ACHN (cell line): ENCODE measurements around the gene REEP1.
"Not testable (repeated sequence)": the region's sequence is repeated elsewhere in the genome, so short reads cannot be mapped to it uniquely, and the experiment has no call there.

Source experiments
- DNase-seq: peaks from one replicate; pipeline ENCODE4 v3.0.0-alpha.2; 2015
- in situ Hi-C: cut with HindIII; loops from 2 replicates; pipeline ENCODE4 v1.10.0; 2017; ENCODE audit warnings: low sequenced_read_pairs, low pct_ligation_motif_present, low pct_unique_long_range_greater_than_20kb

The REEP1 gene

DNA sequence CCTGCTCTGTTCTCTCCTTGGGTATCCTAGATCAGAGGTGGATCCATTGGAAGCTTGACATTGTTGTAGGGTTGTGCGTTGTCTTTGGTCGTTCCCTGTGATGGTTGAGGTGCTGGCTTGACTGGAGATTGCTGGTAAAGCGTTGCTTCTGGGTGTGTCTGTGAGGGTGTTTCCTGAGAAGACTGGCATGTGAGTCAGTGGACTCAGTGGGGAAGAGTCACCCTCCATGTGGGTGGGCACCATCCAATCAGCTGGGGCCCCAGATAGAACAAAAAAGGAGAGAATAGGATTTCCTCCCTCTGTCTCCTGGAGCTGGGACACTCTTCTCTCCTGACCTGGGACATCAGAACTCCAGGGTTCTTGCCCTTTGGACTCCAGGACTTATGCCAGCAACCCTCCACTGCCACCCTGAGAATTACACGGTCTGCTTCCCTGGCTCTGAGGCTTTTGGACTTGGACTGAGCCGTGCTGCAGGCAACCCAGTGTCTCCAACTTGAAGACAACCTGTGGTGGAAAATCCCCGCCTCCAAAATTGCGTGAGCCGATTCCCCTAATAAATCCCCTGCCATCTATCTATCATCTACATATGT is 14.8 kb upstream of the REEP1 start:
- in situ Hi-C loops: no loop called here
- no peak for DNase-seq

DNA sequence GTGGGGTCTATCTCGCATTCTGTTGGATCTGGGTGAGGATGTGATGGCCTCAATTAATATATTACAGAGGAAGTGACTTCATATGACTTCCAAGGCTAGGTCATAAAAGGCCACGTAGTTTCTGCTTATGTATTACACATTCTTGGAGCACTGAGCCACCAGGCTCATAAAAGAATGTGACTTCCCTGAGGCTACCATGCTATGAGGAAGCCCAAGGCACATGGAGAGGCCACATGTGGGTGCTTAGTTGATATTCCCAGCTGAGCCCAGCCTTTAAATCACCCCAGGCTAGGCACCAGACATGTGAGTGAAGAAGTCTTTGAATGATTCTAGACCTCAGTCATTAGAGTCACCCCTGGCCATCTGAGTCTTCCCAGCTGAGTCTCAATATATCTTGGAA is 13.3 kb upstream of the REEP1 start:
- in situ Hi-C loops: no loop called here
- no peak for DNase-seq

DNA sequence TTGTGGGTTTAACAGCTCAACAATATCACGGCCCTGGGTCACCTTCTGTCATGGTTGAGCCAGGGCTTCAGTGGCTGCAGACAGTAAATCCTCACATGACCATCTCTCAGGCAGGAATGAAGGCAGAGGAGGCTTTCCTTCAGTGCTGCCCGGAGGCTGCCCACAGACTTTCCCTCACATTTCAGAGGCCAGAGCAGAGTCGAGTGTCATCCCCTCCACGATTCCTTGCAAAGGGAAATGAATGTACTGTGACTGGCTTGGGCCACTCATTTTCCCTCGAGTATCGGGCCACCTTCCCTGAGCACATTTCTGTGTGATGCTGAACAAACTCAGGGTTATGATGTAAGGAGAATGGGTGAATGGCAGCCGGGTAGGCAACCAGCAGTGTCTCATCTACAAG is 10.0 kb upstream of the REEP1 start:
- in situ Hi-C loops: no loop called here

DNA sequence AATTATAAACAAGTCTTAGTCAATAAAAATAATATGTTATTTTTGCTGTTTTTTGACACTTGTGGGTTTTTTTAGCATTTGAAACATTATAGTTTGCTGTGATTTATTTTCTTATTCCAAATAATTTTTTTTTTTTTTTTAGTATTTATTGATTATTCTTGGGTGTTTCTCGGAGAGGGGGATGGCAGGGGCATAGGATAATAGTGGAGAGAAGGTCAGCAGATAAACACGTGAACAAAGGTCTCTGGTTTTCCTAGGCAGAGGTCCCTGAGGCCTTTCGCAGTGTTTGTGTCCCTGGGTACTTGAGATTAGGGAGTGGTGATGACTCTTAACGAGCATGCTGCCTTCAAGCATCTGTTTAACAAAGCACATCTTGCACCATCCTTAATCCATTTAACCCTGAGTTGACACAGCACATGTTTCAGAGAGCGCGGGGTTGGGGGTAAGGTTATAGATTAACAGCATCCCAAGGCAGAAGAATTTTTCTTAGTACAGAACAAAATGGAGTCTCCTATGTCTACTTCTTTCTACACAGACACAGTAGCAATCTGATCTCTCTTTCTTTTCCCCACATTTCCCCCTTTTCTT is 8.5 kb upstream of the REEP1 start:
- in situ Hi-C loops: not testable (repeated sequence)

More for the DNA sequence above, 10.0 kb upstream of the REEP1 start:
- no peak for DNase-seq

DNA sequence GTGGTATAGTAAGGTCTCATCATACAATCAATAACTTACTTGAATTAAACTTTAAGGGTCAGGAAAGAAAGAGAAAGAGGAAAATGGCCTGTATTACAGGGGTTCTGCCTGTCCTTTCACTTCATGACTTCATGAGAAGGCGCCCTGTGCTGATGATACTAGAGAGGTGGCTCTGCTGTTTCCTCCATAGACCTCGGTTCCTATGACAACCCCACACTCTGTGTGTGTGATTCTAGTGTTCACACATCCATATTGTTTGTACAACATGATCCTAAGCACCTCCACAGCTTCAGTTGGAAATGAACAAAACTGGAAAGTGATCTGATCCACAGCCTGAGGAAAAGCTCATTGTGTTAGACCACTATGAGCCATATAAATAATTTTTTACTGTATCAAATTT is 7.0 kb upstream of the REEP1 start:
- DNase-seq: no peak
- in situ Hi-C loops: no loop called here

More for the DNA sequence above, 8.5 kb upstream of the REEP1 start:
- not testable (repeated sequence) for DNase-seq

- no peak for DNase-seq
- in situ Hi-C loops: no loop called here
Measured at GRCh38 chr2:86342488-86342887, 5.1 kb upstream of the REEP1 start.

GRCh38 chr2:86341470-86341869 is 4.0 kb upstream of the REEP1 start:
- no peak for DNase-seq
- in situ Hi-C loops: no loop called here

DNA sequence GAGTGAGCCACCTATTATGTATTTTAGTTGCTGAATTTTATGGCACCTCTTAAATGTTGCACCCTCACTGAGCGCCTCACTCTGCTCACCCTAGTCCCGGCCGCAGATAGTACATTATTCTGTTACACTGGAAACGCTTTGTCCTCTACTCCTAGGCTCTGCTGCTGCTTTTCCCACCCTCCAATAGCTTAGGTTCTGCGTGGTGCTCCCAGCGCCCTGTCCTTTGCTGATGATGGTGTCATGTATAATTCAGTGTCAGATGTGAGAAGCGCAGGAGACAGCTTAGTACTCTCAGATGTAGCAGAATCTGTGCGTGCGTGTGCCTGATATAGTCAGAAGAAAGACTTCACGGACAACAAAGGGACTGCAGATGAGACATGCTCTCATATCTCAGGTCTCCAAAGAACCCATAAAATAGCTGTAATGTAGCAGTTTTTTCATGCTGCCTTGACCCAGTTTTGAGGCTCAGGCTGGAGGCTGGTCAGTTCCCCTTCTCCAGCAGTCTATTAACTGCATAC is 1.4 kb upstream of the REEP1 start:
- in situ Hi-C loops: no loop called here

DNA sequence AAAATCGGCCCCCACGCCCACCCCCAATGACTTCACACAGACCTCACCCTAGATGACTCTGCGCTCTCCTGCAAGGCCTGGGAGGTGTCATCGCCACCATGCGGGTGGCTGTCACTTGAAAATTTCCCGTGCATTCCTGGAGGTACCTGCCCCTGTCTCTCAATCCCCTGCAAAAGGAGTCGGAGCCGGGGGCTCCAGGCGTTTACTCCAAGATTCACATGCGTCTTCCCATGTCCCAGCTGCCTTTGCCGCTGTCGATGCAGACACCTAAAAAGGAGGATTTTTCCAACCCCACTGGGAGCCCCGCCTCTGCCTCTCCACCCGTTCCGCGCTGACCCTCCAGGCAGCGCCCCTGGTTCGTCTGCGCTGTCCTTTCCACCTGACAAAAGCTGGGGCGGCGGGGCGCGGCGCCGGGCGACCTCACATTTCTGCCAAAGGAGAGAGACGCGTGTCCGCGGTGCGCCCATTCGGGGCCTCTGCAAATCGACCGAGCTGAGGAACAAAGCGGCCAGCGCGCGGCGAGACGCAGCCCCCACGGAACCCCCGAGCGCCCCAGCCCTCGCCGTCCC is 667 bp downstream of the REEP1 start:
- DNase-seq: no peak
- in situ Hi-C loops: no loop called here

More for the DNA sequence above, 1.4 kb upstream of the REEP1 start:
- DNase-seq: no peak

DNA sequence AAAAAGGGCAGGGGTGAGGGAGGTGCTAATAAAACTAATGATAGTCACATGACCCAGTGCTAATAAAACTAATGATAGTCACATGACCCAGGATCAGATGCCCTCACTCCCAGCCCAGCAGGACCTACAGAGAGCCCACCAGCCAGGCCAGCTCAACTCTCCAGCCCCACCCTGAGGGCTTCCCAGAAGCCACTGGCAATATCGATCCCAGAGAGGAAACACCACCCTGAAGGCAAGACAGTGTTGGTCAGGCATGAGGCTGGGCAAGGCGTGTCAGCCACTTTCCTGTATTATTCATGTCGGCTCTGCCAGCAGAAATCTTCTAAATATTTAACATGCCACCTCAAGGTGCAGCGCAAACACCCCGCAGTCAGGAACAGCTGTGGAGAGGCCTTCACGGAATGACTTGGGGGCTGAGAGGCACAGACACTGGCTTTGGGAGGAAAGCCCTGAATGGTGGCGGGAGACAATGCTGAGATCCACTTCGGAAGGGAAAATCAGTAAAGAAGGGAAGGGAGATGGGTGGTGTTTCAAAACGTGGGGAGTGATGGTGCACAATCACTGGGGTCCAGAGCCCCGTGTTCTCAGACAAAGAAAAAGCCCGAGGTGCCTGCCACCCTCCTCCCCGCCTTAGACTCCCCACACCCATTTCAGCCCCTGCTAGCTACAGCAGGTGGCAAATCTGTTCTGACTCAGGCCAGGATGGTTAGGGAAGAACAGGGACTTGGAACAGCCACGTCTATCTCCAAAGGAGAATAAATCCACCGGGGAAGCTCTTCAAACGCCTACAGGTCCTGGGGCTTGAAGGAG is 1.4 kb downstream of the REEP1 start:
- DNase-seq: no peak
- in situ Hi-C loops: no loop called here

GRCh38 chr2:86333378-86333777 is 4.0 kb downstream of the REEP1 start:
- no peak for DNase-seq
- in situ Hi-C loops: no loop called here

GRCh38 chr2:86332654-86333053 is 4.8 kb downstream of the REEP1 start:
- in situ Hi-C loops: no loop called here
- DNase-seq: no peak

DNA sequence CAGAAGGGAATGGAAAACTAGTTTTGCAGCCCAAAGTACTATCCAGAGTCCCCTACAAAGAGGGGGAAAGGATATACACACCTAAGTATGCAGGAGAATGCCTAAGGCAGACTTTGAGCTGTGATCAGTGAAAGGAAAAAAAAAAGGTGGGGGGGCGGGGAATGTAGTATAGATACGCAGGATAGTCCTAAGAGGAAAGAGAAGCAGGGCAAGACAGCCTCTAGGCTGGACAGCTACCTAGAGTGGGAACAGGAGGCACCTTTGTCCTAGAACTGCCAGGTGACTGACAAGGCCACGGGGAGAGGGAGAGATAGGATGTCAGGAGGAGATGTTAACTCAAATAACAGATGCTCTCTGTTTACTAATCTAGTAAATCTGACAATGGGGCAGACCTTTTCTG is 6.0 kb downstream of the REEP1 start:
- no peak for DNase-seq
- in situ Hi-C loops: no loop called here

- in situ Hi-C loops: no loop called here
- no peak for DNase-seq
Measured at GRCh38 chr2:86330001-86330400, 7.4 kb downstream of the REEP1 start.

- DNase-seq: no peak
- in situ Hi-C loops: no loop called here
Measured at GRCh38 chr2:86323273-86324021, 14.0 kb downstream of the REEP1 start.

DNA sequence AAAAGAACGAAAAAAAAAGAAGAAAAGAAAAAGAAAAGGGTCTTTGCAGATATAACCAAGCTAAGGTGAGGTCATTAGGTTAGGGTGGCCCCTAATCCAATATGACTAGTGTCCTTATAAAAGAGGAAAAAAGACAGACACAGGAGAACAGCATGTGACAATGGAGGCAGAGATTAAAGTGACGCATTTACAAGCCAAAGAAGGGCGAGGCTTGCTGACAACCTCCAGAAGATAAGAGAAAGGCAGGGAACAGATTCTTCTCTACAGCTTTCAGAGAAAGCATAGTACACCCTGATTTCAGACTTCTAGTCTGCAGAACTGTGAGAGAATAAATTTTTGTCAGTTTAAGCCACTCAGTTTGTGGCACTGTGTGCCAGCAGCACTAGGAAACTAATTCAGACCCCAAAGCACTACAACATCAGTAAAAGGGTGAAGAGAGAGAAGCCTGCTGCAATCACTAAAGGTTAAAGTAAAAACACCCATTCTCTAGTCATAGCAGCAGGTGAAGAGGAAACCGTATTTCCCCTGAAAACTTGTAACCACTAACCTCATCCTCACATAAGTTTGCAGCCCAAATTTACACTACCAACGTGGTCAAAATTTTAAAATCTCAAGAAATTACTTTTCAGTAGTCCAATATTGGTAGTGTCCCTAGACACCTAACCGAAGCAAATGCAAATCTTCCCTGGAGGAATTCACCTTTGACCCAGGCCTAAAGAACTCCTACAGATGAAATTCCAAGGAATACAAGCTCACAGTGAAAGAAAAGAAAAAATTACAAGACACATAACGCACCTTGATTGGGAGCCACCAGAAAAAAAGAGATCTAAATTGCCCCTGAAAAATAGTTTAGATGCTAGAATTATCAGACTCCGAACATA is 17.5 kb downstream of the REEP1 start:
- in situ Hi-C loops: no loop called here

GRCh38 chr2:86315084-86315483 is 22.3 kb downstream of the REEP1 start:
- DNase-seq: no peak
- in situ Hi-C loops: no loop called here

More for the DNA sequence above, 17.5 kb downstream of the REEP1 start:
- DNase-seq: no peak

GRCh38 chr2:86314125-86314524 is 23.3 kb downstream of the REEP1 start:
- in situ Hi-C loops: no loop called here

More at GRCh38 chr2:86314125-86314524, 23.3 kb downstream of the REEP1 start:
- no peak for DNase-seq
